ENCODE measurements around the gene ARID4A. TPM values are rescaled to one million over a fixed set of nuclear protein-coding genes. Genes with fewer than 3 reads are reported as not detected.
A peak's percentile ranks its signal among the peaks of the same experiment; 100 is the strongest.

ARID4A gene
- total and polyA plus RNA-seq, 2 of the 13 experiments (the other 11 are each of a cell fraction or from before 2014, with no cell fraction given) = 7.2 to 9.7 TPM

DNA sequence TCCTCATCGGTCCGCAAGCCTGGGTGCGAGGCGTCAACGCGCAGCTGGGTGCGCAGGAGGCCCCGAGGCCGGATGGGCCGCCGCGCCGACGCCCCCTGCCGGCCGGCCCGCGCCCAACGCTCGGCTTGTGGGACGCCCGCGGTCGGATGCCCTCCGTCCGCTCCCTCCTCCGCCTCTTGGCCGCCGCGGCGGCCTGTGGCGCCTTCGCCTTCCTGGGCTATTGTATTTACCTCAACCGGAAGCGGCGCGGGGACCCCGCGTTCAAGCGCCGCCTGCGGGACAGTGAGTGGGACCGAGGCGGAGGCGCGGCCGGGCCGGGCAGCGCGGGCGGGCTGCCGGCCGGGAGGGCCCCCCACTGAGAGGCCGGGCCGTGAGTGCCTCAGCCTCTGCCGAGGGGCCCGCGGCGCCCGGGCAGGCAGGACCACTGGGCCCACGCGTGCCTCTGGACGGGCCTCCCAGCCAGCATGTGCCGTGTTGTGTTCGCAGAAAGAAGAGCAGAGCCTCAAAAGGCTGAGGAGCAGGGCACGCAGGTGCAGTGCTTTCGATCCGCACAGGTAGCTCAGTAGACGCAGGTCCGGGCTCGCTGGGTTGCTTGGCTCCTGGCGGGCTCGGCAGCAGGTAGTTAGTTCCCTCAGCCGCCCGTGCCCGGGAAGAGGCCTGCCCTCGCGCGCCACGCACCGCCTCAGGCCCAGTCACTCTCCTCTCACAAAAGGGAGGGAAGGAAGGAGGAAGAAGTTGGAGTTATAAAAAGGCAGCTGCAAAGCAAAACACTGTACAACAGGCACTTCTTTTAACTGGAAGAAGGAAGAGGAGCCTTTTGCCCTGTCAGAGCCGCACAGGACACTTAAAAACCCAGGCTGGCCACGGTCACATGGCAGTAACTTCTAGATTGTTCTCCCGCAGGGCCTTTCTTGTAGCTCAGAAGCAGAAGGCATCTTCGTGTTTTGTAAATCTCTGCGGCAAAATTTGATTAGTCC, 97.7 kb downstream of the ARID4A start, which contains the start of gene TOMM20L (continued):
- TF ChIP-seq, protein P1, sequence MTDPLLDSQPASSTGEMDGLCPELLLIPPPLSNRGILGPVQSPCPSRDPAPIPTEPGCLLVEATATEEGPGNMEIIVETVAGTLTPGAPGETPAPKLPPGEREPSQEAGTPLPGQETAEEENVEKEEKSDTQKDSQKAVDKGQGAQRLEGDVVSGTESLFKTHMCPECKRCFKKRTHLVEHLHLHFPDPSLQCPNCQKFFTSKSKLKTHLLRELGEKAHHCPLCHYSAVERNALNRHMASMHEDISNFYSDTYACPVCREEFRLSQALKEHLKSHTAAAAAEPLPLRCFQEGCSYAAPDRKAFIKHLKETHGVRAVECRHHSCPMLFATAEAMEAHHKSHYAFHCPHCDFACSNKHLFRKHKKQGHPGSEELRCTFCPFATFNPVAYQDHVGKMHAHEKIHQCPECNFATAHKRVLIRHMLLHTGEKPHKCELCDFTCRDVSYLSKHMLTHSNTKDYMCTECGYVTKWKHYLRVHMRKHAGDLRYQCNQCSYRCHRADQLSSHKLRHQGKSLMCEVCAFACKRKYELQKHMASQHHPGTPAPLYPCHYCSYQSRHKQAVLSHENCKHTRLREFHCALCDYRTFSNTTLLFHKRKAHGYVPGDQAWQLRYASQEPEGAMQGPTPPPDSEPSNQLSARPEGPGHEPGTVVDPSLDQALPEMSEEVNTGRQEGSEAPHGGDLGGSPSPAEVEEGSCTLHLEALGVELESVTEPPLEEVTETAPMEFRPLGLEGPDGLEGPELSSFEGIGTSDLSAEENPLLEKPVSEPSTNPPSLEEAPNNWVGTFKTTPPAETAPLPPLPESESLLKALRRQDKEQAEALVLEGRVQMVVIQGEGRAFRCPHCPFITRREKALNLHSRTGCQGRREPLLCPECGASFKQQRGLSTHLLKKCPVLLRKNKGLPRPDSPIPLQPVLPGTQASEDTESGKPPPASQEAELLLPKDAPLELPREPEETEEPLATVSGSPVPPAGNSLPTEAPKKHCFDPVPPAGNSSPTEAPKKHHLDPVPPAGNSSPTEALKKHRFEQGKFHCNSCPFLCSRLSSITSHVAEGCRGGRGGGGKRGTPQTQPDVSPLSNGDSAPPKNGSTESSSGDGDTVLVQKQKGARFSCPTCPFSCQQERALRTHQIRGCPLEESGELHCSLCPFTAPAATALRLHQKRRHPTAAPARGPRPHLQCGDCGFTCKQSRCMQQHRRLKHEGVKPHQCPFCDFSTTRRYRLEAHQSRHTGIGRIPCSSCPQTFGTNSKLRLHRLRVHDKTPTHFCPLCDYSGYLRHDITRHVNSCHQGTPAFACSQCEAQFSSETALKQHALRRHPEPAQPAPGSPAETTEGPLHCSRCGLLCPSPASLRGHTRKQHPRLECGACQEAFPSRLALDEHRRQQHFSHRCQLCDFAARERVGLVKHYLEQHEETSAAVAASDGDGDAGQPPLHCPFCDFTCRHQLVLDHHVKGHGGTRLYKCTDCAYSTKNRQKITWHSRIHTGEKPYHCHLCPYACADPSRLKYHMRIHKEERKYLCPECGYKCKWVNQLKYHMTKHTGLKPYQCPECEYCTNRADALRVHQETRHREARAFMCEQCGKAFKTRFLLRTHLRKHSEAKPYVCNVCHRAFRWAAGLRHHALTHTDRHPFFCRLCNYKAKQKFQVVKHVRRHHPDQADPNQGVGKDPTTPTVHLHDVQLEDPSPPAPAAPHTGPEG (CRISPR knock-in tag; IDR thresholded peaks at IDR 0.05) = peak; percentile 79; the same call in 1 of the 2 replicates
- TF ChIP-seq TEAD2 (CRISPR knock-in tag; IDR thresholded peaks at IDR 0.05) (no peak), NFATC3 (CRISPR knock-in tag; IDR thresholded peaks at IDR 0.05) (no peak), ZNF782 (CRISPR knock-in tag; IDR thresholded peaks at IDR 0.05; ENCODE audit: borderline replicate concordance) (peak; percentile 81; the same call in 1 of the 2 replicates), KLF16 (CRISPR knock-in tag; IDR thresholded peaks at IDR 0.05) (no peak), RBAK (CRISPR knock-in tag; IDR thresholded peaks at IDR 0.05) (no peak), ARID2 (CRISPR knock-in tag; IDR thresholded peaks at IDR 0.05; ENCODE audit: borderline replicate concordance) (no peak), KLF11 (CRISPR knock-in tag; IDR thresholded peaks at IDR 0.05) (no peak), ZSCAN9 (CRISPR knock-in tag; IDR thresholded peaks at IDR 0.05; ENCODE audit: borderline replicate concordance) (no peak)
- TF ChIP-seq, protein P2, sequence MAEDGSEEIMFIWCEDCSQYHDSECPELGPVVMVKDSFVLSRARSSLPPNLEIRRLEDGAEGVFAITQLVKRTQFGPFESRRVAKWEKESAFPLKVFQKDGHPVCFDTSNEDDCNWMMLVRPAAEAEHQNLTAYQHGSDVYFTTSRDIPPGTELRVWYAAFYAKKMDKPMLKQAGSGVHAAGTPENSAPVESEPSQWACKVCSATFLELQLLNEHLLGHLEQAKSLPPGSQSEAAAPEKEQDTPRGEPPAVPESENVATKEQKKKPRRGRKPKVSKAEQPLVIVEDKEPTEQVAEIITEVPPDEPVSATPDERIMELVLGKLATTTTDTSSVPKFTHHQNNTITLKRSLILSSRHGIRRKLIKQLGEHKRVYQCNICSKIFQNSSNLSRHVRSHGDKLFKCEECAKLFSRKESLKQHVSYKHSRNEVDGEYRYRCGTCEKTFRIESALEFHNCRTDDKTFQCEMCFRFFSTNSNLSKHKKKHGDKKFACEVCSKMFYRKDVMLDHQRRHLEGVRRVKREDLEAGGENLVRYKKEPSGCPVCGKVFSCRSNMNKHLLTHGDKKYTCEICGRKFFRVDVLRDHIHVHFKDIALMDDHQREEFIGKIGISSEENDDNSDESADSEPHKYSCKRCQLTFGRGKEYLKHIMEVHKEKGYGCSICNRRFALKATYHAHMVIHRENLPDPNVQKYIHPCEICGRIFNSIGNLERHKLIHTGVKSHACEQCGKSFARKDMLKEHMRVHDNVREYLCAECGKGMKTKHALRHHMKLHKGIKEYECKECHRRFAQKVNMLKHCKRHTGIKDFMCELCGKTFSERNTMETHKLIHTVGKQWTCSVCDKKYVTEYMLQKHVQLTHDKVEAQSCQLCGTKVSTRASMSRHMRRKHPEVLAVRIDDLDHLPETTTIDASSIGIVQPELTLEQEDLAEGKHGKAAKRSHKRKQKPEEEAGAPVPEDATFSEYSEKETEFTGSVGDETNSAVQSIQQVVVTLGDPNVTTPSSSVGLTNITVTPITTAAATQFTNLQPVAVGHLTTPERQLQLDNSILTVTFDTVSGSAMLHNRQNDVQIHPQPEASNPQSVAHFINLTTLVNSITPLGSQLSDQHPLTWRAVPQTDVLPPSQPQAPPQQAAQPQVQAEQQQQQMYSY (CRISPR knock-in tag; IDR thresholded peaks at IDR 0.05) = 0 out of 2 replicates have a peak, but pooled peaks have one; percentile 16
- TF ChIP-seq, protein P3, sequence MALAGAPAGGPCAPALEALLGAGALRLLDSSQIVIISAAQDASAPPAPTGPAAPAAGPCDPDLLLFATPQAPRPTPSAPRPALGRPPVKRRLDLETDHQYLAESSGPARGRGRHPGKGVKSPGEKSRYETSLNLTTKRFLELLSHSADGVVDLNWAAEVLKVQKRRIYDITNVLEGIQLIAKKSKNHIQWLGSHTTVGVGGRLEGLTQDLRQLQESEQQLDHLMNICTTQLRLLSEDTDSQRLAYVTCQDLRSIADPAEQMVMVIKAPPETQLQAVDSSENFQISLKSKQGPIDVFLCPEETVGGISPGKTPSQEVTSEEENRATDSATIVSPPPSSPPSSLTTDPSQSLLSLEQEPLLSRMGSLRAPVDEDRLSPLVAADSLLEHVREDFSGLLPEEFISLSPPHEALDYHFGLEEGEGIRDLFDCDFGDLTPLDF (CRISPR knock-in tag; IDR thresholded peaks at IDR 0.05) = no peak
- TF ChIP-seq, protein P4, sequence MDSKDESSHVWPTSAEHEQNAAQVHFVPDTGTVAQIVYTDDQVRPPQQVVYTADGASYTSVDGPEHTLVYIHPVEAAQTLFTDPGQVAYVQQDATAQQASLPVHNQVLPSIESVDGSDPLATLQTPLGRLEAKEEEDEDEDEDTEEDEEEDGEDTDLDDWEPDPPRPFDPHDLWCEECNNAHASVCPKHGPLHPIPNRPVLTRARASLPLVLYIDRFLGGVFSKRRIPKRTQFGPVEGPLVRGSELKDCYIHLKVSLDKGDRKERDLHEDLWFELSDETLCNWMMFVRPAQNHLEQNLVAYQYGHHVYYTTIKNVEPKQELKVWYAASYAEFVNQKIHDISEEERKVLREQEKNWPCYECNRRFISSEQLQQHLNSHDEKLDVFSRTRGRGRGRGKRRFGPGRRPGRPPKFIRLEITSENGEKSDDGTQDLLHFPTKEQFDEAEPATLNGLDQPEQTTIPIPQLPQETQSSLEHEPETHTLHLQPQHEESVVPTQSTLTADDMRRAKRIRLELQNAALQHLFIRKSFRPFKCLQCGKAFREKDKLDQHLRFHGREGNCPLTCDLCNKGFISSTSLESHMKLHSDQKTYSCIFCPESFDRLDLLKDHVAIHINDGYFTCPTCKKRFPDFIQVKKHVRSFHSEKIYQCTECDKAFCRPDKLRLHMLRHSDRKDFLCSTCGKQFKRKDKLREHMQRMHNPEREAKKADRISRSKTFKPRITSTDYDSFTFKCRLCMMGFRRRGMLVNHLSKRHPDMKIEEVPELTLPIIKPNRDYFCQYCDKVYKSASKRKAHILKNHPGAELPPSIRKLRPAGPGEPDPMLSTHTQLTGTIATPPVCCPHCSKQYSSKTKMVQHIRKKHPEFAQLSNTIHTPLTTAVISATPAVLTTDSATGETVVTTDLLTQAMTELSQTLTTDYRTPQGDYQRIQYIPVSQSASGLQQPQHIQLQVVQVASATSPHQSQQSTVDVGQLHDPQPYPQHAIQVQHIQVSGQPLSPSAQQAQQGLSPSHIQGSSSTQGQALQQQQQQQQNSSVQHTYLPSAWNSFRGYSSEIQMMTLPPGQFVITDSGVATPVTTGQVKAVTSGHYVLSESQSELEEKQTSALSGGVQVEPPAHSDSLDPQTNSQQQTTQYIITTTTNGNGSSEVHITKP (CRISPR knock-in tag; IDR thresholded peaks at IDR 0.05; ENCODE audit: low read depth) = no peak

Measured in HepG2 (cell line).